Osteocyte (in vitro differentiated cells): ENCODE data around the gene RXFP1. TPM values are rescaled to one million over a fixed set of nuclear protein-coding genes. Genes with fewer than 3 reads are reported as not detected.

Experiments used
- DNase-seq: peaks from one replicate; pipeline ENCODE4 v3.0.0; 2021; ENCODE audit warnings: mixed read lengths; ENCODE audit not compliant: unreplicated experiment; ENCODE audit errors: extremely low spot score
- H3K27ac Mint-ChIP-seq: one replicate; pipeline ENCODE4 v1.8.0; 2021; ENCODE audit warnings: mild to moderate bottlenecking, mixed read lengths; ENCODE audit not compliant: unreplicated experiment
- H3K27me3 Mint-ChIP-seq: one replicate; pipeline ENCODE4 v1.8.0; 2021; ENCODE audit warnings: mixed read lengths; ENCODE audit not compliant: unreplicated experiment
- H3K36me3 Mint-ChIP-seq: one replicate; pipeline ENCODE4 v1.8.0; 2021; ENCODE audit warnings: mixed read lengths; ENCODE audit not compliant: unreplicated experiment
- H3K4me1 Mint-ChIP-seq: one replicate; pipeline ENCODE4 v1.8.0; 2021; ENCODE audit warnings: mixed read lengths; ENCODE audit not compliant: unreplicated experiment
- H3K4me3 Mint-ChIP-seq: one replicate; pipeline ENCODE4 v1.8.0; 2021; ENCODE audit warnings: mild to moderate bottlenecking, moderate library complexity, mixed read lengths; ENCODE audit not compliant: unreplicated experiment
- H3K9me3 Mint-ChIP-seq: one replicate; pipeline ENCODE4 v1.8.0; 2021; ENCODE audit warnings: mixed read lengths; ENCODE audit not compliant: unreplicated experiment
- CTCF ChIP-seq: fragments of 200-600 bp; sonication (generic); IDR thresholded peaks from 2 replicates; pipeline ENCODE4 v1.5.0; 2021; ENCODE audit warnings: antibody characterized with exemption, mild to moderate bottlenecking, moderate library complexity
- total RNA-seq: library from RNA; stranded (reverse); gene quantifications from 2 replicates; pipeline ENCODE4 v1.2.1, GENCODE V29; 2021

RXFP1 gene
- total RNA-seq, 1 donor from 2014 or later, result not detected

DNA sequence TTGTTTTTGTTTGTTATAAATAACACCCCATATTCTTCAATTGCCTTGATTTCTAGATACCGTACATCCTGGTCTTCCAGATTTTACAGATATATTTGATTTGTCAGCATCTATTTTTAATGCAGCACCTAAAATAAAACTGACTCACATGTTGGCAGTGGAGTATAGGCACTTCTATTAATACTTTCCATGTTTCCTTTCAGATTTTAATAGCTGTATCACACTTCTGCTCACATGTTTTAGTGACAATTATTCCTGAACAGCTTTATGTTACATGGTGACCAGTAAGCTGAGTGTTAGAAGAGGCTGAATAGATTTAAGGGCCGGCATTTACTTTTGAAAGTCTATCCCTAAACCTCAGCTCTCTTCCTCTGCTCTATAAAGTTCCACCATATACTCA is 103.9 kb downstream of the RXFP1 start:
- Mint-ChIP-seq H3K36me3 (no peaks in the 10 kb centered on the region), H3K9me3 (no peaks in the 10 kb centered on the region), H3K4me1 (no peaks in the 10 kb centered on the region), H3K27me3 (peaks cover 11% of the 10 kb centered on the region), H3K27ac (no peak overlapping the region), H3K4me3 (no peak overlapping the region)
- no peak for TF ChIP-seq CTCF
- DNase-seq, result no peak

- no peaks in the 10 kb centered on the region for H3K9me3 Mint-ChIP-seq
- TF ChIP-seq CTCF, result no peak
- H3K4me3 Mint-ChIP-seq, result no peak overlapping the region
- peaks cover 17% of the 10 kb centered on the region for H3K27me3 Mint-ChIP-seq
- peaks cover 2% of the 10 kb centered on the region for H3K4me1 Mint-ChIP-seq
- no peak overlapping the region for H3K27ac Mint-ChIP-seq
- no peak for DNase-seq
- H3K36me3 Mint-ChIP-seq, result no peaks in the 10 kb centered on the region
Measured at GRCh38 chr4:158630893-158631292, 109.2 kb downstream of the RXFP1 start.

DNA sequence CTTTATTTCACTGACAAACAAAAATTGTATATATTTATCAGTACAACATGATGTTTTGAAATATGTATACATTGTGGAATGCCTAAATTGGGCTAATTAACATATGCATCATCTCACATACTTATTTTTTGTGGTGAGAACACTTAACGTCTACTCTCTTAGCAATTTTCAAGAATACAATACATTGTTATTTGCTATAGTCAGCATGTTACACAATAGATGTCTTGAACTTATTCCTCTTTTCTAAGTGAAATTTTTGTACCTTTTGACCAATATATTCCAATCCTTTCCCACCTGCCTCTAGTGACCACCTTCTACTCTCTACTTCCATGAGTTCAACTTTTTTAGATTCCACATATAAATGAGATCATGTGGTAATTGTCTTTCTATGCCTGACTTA is 114.9 kb downstream of the RXFP1 start:
- no peak for DNase-seq
- no peaks in the 10 kb centered on the region for H3K36me3 Mint-ChIP-seq
- H3K9me3 Mint-ChIP-seq, result no peaks in the 10 kb centered on the region
- no peaks in the 10 kb centered on the region for H3K4me1 Mint-ChIP-seq
- H3K27me3 Mint-ChIP-seq, result peaks cover 34% of the 10 kb centered on the region
- no peak overlapping the region for H3K27ac Mint-ChIP-seq
- no peak overlapping the region for H3K4me3 Mint-ChIP-seq
- no peak for TF ChIP-seq CTCF

DNA sequence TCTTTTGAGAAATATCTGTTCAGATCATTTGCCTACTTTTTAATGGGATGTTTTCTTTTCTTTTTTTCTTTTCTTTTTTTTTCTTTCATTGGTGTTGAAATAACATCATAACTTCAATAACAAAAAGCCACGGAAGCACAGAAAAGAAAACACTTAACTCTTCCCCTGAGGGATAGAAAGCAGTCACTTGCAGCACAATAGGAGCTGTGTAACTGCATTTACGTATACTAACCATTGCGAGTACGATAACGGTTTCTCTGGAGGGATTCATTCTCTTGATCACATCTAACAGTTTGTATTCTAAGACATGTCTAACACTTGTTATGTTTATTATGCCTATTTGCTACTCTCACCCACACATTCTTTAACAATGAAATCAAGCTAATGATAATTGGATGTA is 122.7 kb downstream of the RXFP1 start:
- no peak for DNase-seq
- Mint-ChIP-seq H3K27ac (peak overlapping the region; percentile 70), H3K4me1 (peaks cover 16% of the 10 kb centered on the region), H3K36me3 (no peaks in the 10 kb centered on the region), H3K9me3 (no peaks in the 10 kb centered on the region), H3K4me3 (peak overlapping the region; percentile 61), H3K27me3 (peaks cover 37% of the 10 kb centered on the region)
- TF ChIP-seq CTCF, result no peak

GRCh38 chr4:158644760-158645159 is 123.1 kb downstream of the RXFP1 start:
- Mint-ChIP-seq H3K4me3 (peak overlapping the region; percentile 61), H3K36me3 (no peaks in the 10 kb centered on the region)
- no peak for TF ChIP-seq CTCF

More at GRCh38 chr4:158644760-158645159, 123.1 kb downstream of the RXFP1 start:
- peaks cover 16% of the 10 kb centered on the region for H3K4me1 Mint-ChIP-seq
- peak overlapping the region; percentile 70 for H3K27ac Mint-ChIP-seq
- DNase-seq, result no peak
- H3K9me3 Mint-ChIP-seq, result no peaks in the 10 kb centered on the region
- H3K27me3 Mint-ChIP-seq, result peaks cover 37% of the 10 kb centered on the region
